ENCODE measurements around the gene GFI1B. TPM values are rescaled to one million over a fixed set of nuclear protein-coding genes. Genes with fewer than 3 reads are reported as not detected.
A peak's percentile ranks its signal among the peaks of the same experiment; 100 is the strongest.

The GFI1B gene
- total and polyA plus RNA-seq, 4 donors: 0.05 to 53.6 TPM; not detected in 2

- H3K4me3 ChIP-seq (ENCODE audit: low read depth in 1 of 3, low read length in 3 of 3): no peak overlapping the region
- DNase-seq (ENCODE audit: low spot score): peak; percentile 55
- WGBS: 71% methylated on average over 26 of the region's 26 CpGs
- H3K4me1 ChIP-seq (ENCODE audit: control insufficient read depth in 4 of 4, insufficient read depth in 4 of 4, low read length in 3 of 4): peaks cover 0 to 4% (median 1%) of the 10 kb centered on the region in 4 donors
- H3K27ac ChIP-seq (ENCODE audit: low read depth in 1 of 2, low read length in 2 of 2): no peak overlapping the region
- no peaks in the 10 kb centered on the region for H3K36me3 ChIP-seq (ENCODE audit: control insufficient read depth in 4 of 4, insufficient read depth in 3 of 4, low read depth in 1 of 4, low read length in 3 of 4)
- TF ChIP-seq CTCF (IDR thresholded peaks at IDR 0.05; ENCODE audit: low read depth, low read length, missing input control): no peak
- no peak for TF ChIP-seq RAD21 (IDR thresholded peaks at IDR 0.05)
- no peak for TF ChIP-seq MAX (IDR thresholded peaks at IDR 0.05)
- TF ChIP-seq JUND (IDR thresholded peaks at IDR 0.05): no peak
- TF ChIP-seq REST (IDR thresholded peaks at IDR 0.05): no peak
- TF ChIP-seq EGR1 (IDR thresholded peaks at IDR 0.05; ENCODE audit: low read depth in 2 of 2): no peak
- no peaks in the 10 kb centered on the region for H3K9me3 ChIP-seq (ENCODE audit: control insufficient read depth in 4 of 4, low read length in 3 of 4)
- no peak overlapping the region for H3K9ac ChIP-seq (ENCODE audit: low read depth in 1 of 2, low read length in 2 of 2)
- no peaks in the 10 kb centered on the region for H3K27me3 ChIP-seq (ENCODE audit: control insufficient read depth in 4 of 4, insufficient read depth in 4 of 4, low read length in 3 of 4)
Measured at GRCh38 chr9:133023117-133023890, 44.8 kb downstream of the GFI1B start.

GRCh38 chr9:133026426-133026825, 47.9 kb downstream of the GFI1B start:
- H3K9me3 ChIP-seq (ENCODE audit: control insufficient read depth in 4 of 4, low read length in 3 of 4): no peaks in the 10 kb centered on the region
- no peak for TF ChIP-seq EGR1 (IDR thresholded peaks at IDR 0.05; ENCODE audit: low read depth in 2 of 2)
- no peak for TF ChIP-seq NR2F2 (IDR thresholded peaks at IDR 0.05)
- TF ChIP-seq FOXA1 (IDR thresholded peaks at IDR 0.05): no peak
- TF ChIP-seq RXRA (IDR thresholded peaks at IDR 0.05): no peak
- no peak for TF ChIP-seq JUND (IDR thresholded peaks at IDR 0.05)
- no peak for TF ChIP-seq YY1 (IDR thresholded peaks at IDR 0.05)
- no peak for TF ChIP-seq RAD21 (IDR thresholded peaks at IDR 0.05)
- no peak for TF ChIP-seq MAX (IDR thresholded peaks at IDR 0.05)
- no peak for TF ChIP-seq ZBTB33 (IDR thresholded peaks at IDR 0.05)
- TF ChIP-seq SP1 (IDR thresholded peaks at IDR 0.05): no peak
- no peak for TF ChIP-seq TAF1 (conservative IDR thresholded peaks at IDR 0.05)
- TF ChIP-seq REST (IDR thresholded peaks at IDR 0.05): no peak
- no peak for TF ChIP-seq GABPA (IDR thresholded peaks at IDR 0.05 in 1 of 2, conservative IDR thresholded peaks at IDR 0.05 in 1 of 2)
- TF ChIP-seq CTCF (IDR thresholded peaks at IDR 0.05; ENCODE audit: low read depth, low read length, missing input control): no peak
- TF ChIP-seq HNF4G (IDR thresholded peaks at IDR 0.05): no peak
- no peak for TF ChIP-seq ATF3 (IDR thresholded peaks at IDR 0.05)
- H3K9ac ChIP-seq (ENCODE audit: low read depth in 1 of 2, low read length in 2 of 2): no peak overlapping the region
- H3K4me3 ChIP-seq (ENCODE audit: low read depth in 1 of 3, low read length in 3 of 3): no peak overlapping the region
- no peak overlapping the region for H3K27ac ChIP-seq (ENCODE audit: low read depth in 1 of 2, low read length in 2 of 2)
- H3K27me3 ChIP-seq (ENCODE audit: control insufficient read depth in 4 of 4, insufficient read depth in 4 of 4, low read length in 3 of 4): no peaks in the 10 kb centered on the region
- peaks cover 0 to 17% (median 12%) of the 10 kb centered on the region in 4 donors for H3K4me1 ChIP-seq (ENCODE audit: control insufficient read depth in 4 of 4, insufficient read depth in 4 of 4, low read length in 3 of 4)
- 56% methylated on average over 3 of the region's 3 CpGs for WGBS
- H3K36me3 ChIP-seq (ENCODE audit: control insufficient read depth in 4 of 4, insufficient read depth in 3 of 4, low read depth in 1 of 4, low read length in 3 of 4): no peaks in the 10 kb centered on the region
- no peak for DNase-seq (ENCODE audit: low spot score)
